HCT116 (cell line): ENCODE results near the gene LKAAEAR1. TPM values are rescaled to one million over a fixed set of nuclear protein-coding genes. Genes with fewer than 3 reads are reported as not detected.
A peak's percentile ranks its signal among the peaks of the same experiment; 100 is the strongest.

Experiments
- ATAC-seq: fragments of 200-7000 bp; cut with Tn5 transposase; 2 replicates; pipeline ENCODE4 v1.9.1; 2020; ENCODE audit warnings: mild to moderate bottlenecking, moderate library complexity
- BruUV-seq: library from RNA; stranded (reverse); fragments of 400-500 nt; replicated peaks from 2 replicates; lab custom pipeline; 2021; lab: Mats Ljungman, UMichigan
- CTCF ChIA-PET: fragments of 300-600 bp; sonication (Branson Sonifier 250); formaldehyde crosslinking; loops from one replicate; lab custom pipeline; 2021; ENCODE audit warnings: antibody characterized with exemption; lab: Charles Lee
- POLR2A ChIA-PET: fragments of 300-600, 350-600 bp; sonication (Branson Sonifier 250); formaldehyde crosslinking; loops from one replicate; lab custom pipeline; 2021; ENCODE audit warnings: antibody characterized with exemption; lab: Charles Lee
- RAD21 ChIA-PET, 2 experiments: fragments of 300-600 bp; sonication (Branson Sonifier 250); formaldehyde crosslinking; loops; one replicate each; lab custom pipeline; 2023; ENCODE audit warnings: low total read pairs in 2 of 2; ENCODE audit not compliant: uncharacterized antibody in 2 of 2, unreplicated experiment in 2 of 2, low non-redundant PET in 1 of 2; lab: Charles Lee
- DNase-seq: peaks from one replicate; pipeline ENCODE4 v3.0.0-alpha.2; 2010; ENCODE audit warnings: low read depth, low spot score
- H2AFZ ChIP-seq: fragments of 200-600 bp; shearing (Covaris generic), sonication (generic); 2 replicates; pipeline ENCODE4 v1.6.1; 2017; ENCODE audit warnings: low read depth, mixed run types, mixed read lengths, antibody characterized with exemption, low read length; ENCODE audit not compliant: poor library complexity, severe bottlenecking
- H3K27ac ChIP-seq: 2 replicates; pipeline ENCODE4 v1.5.1; 2012; ENCODE audit warnings: low read depth, low read length
- H3K27me3 ChIP-seq: fragments of 200-600 bp; sonication (generic); 2 replicates; pipeline ENCODE4 v1.6.1; 2016; ENCODE audit warnings: mixed run types, low read length, mixed read lengths; ENCODE audit not compliant: insufficient read depth
- H3K36me3 ChIP-seq, 2 experiments: fragments of 200-500 bp in 1 of 2; fragments of 200-600 bp in 1 of 2; sonication (Bioruptor generic) in 1 of 2; sonication (generic) in 1 of 2; 2 replicates each; pipeline versions ENCODE4 v1.5.1 to v1.6.1; 2014 to 2016; ENCODE audit warnings: low read length in 2 of 2, inconsistent platforms in 1 of 2, mixed read lengths in 1 of 2, mixed run types in 1 of 2; ENCODE audit not compliant: insufficient read depth in 2 of 2, control insufficient read depth in 1 of 2
- H3K4me1 ChIP-seq, 2 experiments: fragments of 200-600 bp in 1 of 2; sonication (generic) in 1 of 2; 2 replicates each; pipeline versions ENCODE4 v1.5.1 to v1.6.1; 2012 to 2017; ENCODE audit warnings: low read length in 2 of 2, inconsistent platforms in 1 of 2, mild to moderate bottlenecking in 1 of 2, mixed read lengths in 1 of 2, mixed run types in 1 of 2, moderate library complexity in 1 of 2; ENCODE audit not compliant: insufficient read depth in 2 of 2, control insufficient read depth in 1 of 2
- H3K4me2 ChIP-seq: fragments of 200-600 bp; sonication (generic); 2 replicates; pipeline ENCODE4 v1.6.1; 2017; ENCODE audit warnings: mixed run types, low read length, mixed read lengths
- H3K4me3 ChIP-seq, 2 experiments: fragments of 200-600 bp in 1 of 2; sonication (generic) in 1 of 2; replicated peaks in 1 of 2; 2 replicates each; pipeline ENCODE4 v1.5.1; 2011 to 2016; ENCODE audit warnings: low read length in 2 of 2, control low read depth in 1 of 2, low read depth in 1 of 2, mild to moderate bottlenecking in 1 of 2, mixed read lengths in 1 of 2, mixed run types in 1 of 2
- H3K79me2 ChIP-seq: fragments of 200-600 bp; sonication (generic); 2 replicates; pipeline ENCODE4 v1.6.1; 2017; ENCODE audit warnings: mild to moderate bottlenecking, mixed run types, low read length, moderate library complexity, mixed read lengths; ENCODE audit not compliant: insufficient read depth
- H3K9ac ChIP-seq: fragments of 200-600 bp; sonication (generic); 2 replicates; pipeline ENCODE4 v1.6.1; 2016; ENCODE audit warnings: low read length, mixed read lengths
- H3K9me2 ChIP-seq: fragments of 200-600 bp; sonication (generic), shearing (Covaris generic); 2 replicates; pipeline ENCODE4 v1.6.1; 2017; ENCODE audit warnings: mixed run types, mild to moderate bottlenecking, moderate library complexity; ENCODE audit not compliant: insufficient read depth
- H3K9me3 ChIP-seq, 2 experiments: fragments of 200-500 bp in 1 of 2; fragments of 200-600 bp in 1 of 2; sonication (Bioruptor generic) in 1 of 2; sonication (generic) in 1 of 2; 2 replicates each; pipeline ENCODE4 v1.6.1; 2014 to 2017; ENCODE audit warnings: low read length in 2 of 2, mixed read lengths in 2 of 2, inconsistent platforms in 1 of 2, low read depth in 1 of 2, mild to moderate bottlenecking in 1 of 2, mixed run types in 1 of 2, moderate library complexity in 1 of 2; ENCODE audit not compliant: control insufficient read depth in 1 of 2, insufficient read depth in 1 of 2
- H4K20me1 ChIP-seq: fragments of 200-600 bp; sonication (generic), shearing (Covaris generic); 2 replicates; pipeline ENCODE4 v1.6.1; 2017; ENCODE audit warnings: mixed run types, mild to moderate bottlenecking, moderate library complexity; ENCODE audit not compliant: insufficient read depth
- CEBPB ChIP-seq: IDR thresholded peaks from 2 replicates; pipeline ENCODE4 v1.6.1; 2012; ENCODE audit warnings: low read depth
- ELF1 ChIP-seq: IDR thresholded peaks from 2 replicates; pipeline ENCODE4 v1.6.1; 2012; ENCODE audit warnings: low read depth, borderline replicate concordance
- EZH2phosphoT487 ChIP-seq: fragments of 200-600 bp; IDR thresholded peaks from 2 replicates; pipeline ENCODE4 v1.6.1; 2018; ENCODE audit warnings: antibody characterized with exemption, borderline replicate concordance
- POLR2AphosphoS5 ChIP-seq: IDR thresholded peaks from 2 replicates; pipeline ENCODE4 v1.6.1; 2011; ENCODE audit warnings: mild to moderate bottlenecking, low read depth, low read length, moderate library complexity
- SP1 ChIP-seq: IDR thresholded peaks from 2 replicates; pipeline ENCODE4 v1.6.1; 2012; ENCODE audit warnings: low read depth
- ZFX ChIP-seq: fragments of 450-650 bp; IDR thresholded peaks from 2 replicates; pipeline ENCODE4 v1.6.1; 2017
- intact Hi-C: fragments of 100-400 bp; cut with micrococcal nuclease; formaldehyde crosslinking; loops from 2 replicates; pipeline ENCODE4 v1.10.0; 2022
- total RNA-seq: library from RNA; stranded (reverse); gene quantifications from one replicate; pipeline ENCODE4 v1.2.1, GENCODE V29; 2021; ENCODE audit not compliant: unreplicated experiment
- TF ChIP-seq, protein P1 (sequence below): IDR thresholded peaks from 2 replicates; pipeline ENCODE4 v1.6.1; 2012
- TF ChIP-seq, protein P2 (sequence below), 3 experiments: fragments of 200-600 bp in 1 of 3; sonication (generic) in 1 of 3; IDR thresholded peaks in 2 of 3; conservative IDR thresholded peaks in 1 of 3; 2 replicates each; pipeline ENCODE4 v1.5.1; 2012 to 2017; ENCODE audit warnings: low read depth in 2 of 3, low read length in 2 of 3, antibody characterized with exemption in 1 of 3, borderline replicate concordance in 1 of 3, control low read depth in 1 of 3, mild to moderate bottlenecking in 1 of 3, mixed read lengths in 1 of 3, mixed run types in 1 of 3, moderate library complexity in 1 of 3; ENCODE audit not compliant: insufficient read depth in 1 of 3
- TF ChIP-seq, protein P3 (sequence below): IDR thresholded peaks from 2 replicates; pipeline ENCODE4 v1.6.1; 2012; ENCODE audit warnings: low read depth

LKAAEAR1 gene
- total RNA-seq, 1 experiment from 2014 or later, result not detected

DNA sequence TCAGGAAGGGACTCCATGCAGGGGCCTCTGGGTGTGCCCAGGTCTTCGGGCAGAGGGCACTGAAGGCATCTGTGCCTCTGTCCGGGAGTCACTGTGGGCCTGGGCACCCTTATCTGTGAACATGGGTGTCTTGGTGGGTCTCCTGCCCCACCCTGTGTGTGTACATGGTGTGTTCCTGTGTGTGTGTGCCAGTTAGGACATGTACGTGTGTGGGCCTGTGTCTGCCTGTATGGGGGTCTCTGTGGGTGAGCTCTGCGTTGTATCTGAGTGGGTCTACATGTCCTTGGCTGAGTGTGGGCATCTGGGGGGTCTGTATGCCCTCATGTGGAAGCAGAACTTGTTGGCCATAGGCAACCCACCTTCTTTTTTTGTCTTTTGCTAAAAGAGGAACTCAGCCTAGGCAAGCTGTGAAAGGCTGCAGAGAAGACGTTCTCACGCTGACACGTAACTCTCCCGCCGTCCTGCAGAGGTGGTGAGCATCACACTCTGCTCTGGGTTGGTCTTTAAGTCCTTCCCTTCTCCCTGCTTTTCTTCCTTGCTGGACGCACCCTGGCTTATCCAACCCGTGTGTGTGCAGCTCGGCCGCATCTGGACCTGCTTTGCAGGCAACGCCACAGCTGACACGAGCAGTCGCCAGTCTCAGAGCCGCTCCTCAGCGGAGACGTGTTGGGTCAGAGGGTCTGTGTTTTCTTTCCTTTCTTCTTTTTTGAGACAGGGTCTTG is 23.7 kb upstream of the LKAAEAR1 start:
- ATAC-seq, result no peak
- ChIA-PET CTCF (interaction anchor here (0.6 kb wide), 1 partner anchor 524 kb away, joined by 3 read pairs; no protein-coding TSS in a partner anchor), RAD21 (no interaction called here), POLR2A (no interaction called here)
- H3K4me3 ChIP-seq, result no peak overlapping the region
- no peaks in the 10 kb centered on the region for H4K20me1 ChIP-seq
- no peak overlapping the region for H3K4me2 ChIP-seq
- no peaks in the 10 kb centered on the region for H3K9me3 ChIP-seq
- intact Hi-C loops, result no loop called here
- no peak overlapping the region for H3K27ac ChIP-seq
- no peak overlapping the region for H3K9ac ChIP-seq
- no peaks in the 10 kb centered on the region for H3K27me3 ChIP-seq
- H3K36me3 ChIP-seq, result no peaks in the 10 kb centered on the region
- no peak overlapping the region for H2AFZ ChIP-seq
- TF ChIP-seq CEBPB (no peak), ELF1 (no peak), EZH2phosphoT487 (no peak), ZFX (0 out of 2 replicates have a peak, but pooled peaks have one; percentile 13), POLR2AphosphoS5 (no peak), SP1 (no peak)
- TF ChIP-seq, protein P1, sequence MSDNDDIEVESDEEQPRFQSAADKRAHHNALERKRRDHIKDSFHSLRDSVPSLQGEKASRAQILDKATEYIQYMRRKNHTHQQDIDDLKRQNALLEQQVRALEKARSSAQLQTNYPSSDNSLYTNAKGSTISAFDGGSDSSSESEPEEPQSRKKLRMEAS, result no peak
- TF ChIP-seq, protein P2, sequence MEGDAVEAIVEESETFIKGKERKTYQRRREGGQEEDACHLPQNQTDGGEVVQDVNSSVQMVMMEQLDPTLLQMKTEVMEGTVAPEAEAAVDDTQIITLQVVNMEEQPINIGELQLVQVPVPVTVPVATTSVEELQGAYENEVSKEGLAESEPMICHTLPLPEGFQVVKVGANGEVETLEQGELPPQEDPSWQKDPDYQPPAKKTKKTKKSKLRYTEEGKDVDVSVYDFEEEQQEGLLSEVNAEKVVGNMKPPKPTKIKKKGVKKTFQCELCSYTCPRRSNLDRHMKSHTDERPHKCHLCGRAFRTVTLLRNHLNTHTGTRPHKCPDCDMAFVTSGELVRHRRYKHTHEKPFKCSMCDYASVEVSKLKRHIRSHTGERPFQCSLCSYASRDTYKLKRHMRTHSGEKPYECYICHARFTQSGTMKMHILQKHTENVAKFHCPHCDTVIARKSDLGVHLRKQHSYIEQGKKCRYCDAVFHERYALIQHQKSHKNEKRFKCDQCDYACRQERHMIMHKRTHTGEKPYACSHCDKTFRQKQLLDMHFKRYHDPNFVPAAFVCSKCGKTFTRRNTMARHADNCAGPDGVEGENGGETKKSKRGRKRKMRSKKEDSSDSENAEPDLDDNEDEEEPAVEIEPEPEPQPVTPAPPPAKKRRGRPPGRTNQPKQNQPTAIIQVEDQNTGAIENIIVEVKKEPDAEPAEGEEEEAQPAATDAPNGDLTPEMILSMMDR (IDR thresholded peaks at IDR 0.05 in 2 of 3, conservative IDR thresholded peaks at IDR 0.05 in 1 of 3; ENCODE audit: borderline replicate concordance in 1 of 3, insufficient read depth in 1 of 3, low read depth in 2 of 3, low read length in 2 of 3), result no peak
- TF ChIP-seq, protein P3, sequence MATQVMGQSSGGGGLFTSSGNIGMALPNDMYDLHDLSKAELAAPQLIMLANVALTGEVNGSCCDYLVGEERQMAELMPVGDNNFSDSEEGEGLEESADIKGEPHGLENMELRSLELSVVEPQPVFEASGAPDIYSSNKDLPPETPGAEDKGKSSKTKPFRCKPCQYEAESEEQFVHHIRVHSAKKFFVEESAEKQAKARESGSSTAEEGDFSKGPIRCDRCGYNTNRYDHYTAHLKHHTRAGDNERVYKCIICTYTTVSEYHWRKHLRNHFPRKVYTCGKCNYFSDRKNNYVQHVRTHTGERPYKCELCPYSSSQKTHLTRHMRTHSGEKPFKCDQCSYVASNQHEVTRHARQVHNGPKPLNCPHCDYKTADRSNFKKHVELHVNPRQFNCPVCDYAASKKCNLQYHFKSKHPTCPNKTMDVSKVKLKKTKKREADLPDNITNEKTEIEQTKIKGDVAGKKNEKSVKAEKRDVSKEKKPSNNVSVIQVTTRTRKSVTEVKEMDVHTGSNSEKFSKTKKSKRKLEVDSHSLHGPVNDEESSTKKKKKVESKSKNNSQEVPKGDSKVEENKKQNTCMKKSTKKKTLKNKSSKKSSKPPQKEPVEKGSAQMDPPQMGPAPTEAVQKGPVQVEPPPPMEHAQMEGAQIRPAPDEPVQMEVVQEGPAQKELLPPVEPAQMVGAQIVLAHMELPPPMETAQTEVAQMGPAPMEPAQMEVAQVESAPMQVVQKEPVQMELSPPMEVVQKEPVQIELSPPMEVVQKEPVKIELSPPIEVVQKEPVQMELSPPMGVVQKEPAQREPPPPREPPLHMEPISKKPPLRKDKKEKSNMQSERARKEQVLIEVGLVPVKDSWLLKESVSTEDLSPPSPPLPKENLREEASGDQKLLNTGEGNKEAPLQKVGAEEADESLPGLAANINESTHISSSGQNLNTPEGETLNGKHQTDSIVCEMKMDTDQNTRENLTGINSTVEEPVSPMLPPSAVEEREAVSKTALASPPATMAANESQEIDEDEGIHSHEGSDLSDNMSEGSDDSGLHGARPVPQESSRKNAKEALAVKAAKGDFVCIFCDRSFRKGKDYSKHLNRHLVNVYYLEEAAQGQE, result no peak
- H3K4me1 ChIP-seq, result peaks cover 0 to 3% of the 10 kb centered on the region in 2 experiments; a peak in 1 of 4 replicates
- no peak for DNase-seq
- H3K9me2 ChIP-seq, result no peaks in the 10 kb centered on the region
- no TSS peak for BruUV-seq
- H3K79me2 ChIP-seq, result no peaks in the 10 kb centered on the region
